Stimulated activated naive CD8-positive, alpha-beta T cell treated with anti-CD3 and anti-CD28 coated beads, Interleukin-15, Interleukin-2, amounts not matched to agents 100 U/mL and 50 U/mL, for 24 hours (primary cell): Measurements from ENCODE around the gene CA12.

Experiments used
- ATAC-seq: fragments of 150-1000 bp; cut with Tn5 transposase; one replicate; pipeline ENCODE4 v1.10.0; 2021
- DNase-seq: peaks from one replicate; pipeline ENCODE4 v3.0.0; 2021

The CA12 gene

DNA sequence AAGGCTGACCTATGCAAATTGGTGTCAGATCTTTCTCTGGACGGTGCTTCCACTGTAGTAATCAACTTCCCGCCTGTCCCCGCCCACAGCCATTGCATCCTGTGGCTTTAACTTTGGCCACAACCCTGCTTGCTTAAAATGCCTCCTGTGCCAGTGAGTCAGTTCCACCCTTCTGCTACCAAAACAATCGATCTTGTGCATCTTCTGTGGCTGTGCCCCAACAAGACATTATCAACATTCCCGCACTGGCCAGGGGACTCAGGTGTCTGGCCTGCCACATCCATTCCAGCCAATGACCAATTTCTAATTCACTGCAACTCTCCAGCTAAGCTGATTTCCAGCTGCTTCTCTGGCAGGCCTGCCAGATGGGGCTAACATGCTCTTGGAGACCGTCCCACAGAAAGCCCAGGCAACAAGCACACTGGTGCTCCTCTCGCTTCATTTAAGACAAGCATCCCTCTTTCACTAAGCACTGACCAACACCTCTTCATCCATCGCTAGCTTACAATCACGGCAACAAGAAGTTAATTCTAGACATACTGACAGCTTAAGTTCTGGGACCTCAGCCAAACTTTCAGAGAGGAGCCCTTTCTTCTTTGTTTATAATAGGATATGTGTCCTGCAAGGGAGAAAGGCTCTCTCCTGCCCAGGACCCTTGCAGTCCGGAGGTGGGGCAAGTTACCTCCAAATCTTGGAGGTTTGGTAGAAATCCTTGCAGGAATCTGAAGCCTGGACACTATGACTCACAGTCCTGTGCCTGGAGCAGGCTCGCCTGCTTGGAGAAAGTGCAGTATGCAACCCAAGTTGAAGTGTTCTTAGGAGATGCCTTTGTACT, 6.7 kb downstream of the CA12 start:
- ATAC-seq, result peak; percentile 54
- peak; percentile 55 for DNase-seq

DNA sequence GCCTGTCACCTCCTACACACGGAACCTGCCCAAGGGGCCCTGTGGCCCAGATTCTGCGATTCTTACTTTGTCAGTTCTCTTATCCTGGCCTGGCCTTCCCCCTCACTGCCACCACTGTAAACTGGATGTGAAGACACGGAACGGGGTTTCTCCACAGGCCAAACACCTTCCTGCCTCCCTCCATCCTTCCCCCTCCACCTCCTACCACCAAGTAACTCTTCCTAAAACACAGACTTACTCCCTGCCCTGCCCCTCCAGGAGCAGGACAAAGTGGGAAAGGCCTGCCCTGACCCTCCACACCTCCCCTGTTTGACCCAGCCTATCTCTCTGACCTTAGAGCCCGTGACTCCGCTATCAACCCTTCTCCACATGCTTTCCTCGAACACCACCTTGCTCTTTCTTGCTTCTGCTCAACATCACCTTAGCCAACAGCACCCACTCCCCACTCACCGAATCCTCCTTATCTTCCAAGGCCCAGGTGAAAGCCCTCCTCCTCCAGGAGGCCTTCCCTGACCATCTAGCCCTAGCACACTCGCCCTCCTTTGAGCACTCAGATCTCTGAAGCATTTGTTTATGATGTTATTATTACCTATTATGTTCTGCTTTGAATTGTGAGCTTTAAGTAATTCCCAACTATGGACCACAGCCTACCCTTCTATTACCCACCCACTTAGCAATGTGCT, 7.6 kb downstream of the CA12 start:
- DNase-seq, result no peak
- no peak for ATAC-seq

DNA sequence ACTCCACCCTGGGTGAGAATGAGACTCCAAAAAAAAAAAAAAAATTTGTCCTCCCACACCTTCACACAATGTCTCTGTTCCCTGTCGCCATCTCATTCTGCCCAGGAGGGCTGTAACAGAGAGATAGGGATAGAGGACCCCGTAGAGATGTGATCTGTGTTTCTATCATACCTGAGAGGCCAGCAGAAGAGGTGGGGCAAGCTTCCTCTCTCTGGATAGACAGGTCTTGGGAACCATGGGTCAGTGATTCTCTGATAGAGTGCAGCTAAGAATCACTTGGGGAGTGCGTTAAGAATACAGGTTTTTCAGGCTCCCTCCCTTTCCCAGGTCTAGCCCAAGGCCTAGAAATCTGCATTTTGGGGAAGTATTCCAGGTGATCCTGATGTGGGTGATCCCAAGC, 8.3 kb downstream of the CA12 start:
- ATAC-seq, result no peak

GRCh38 chr15:63372753-63373152, 8.9 kb downstream of the CA12 start:
- ATAC-seq, result no peak
- DNase-seq, result no peak

More for the DNA sequence above, 8.3 kb downstream of the CA12 start:
- no peak for DNase-seq

DNA sequence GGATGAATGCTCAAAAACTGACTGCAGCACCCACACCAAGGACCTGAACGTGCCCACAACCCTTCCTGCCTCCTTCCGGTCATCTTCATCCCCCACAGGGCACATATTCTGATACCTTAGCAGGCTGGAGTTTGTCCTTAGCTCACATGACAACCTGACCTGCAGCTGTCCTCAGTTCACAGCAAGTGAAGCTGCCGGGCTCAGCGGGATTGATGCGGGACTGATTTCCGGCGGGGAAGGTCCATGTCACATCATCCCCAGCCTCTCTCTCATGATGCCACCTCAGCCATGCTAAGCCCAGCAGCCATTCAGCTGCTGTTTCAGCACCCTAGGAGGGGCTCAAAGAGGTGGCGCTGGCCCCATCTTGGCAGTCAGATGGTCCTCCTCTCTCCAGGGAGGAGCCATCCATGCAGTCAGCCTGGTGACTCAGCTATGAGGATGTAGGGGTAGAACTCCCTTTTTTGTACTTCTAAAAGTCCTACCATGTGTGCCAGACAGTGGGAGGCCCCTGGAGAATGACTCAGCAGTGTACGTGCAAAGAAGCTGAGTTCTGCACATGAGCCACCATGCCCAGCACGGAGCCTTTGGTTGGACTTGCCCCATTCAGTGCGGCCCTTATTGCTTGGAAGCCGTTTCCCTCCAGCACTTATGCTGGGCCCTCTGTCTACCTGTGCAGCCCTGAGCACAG, 9.5 kb downstream of the CA12 start:
- peak; percentile 62 for ATAC-seq
- DNase-seq, result peak; percentile 34

- DNase-seq (no peak), ATAC-seq (no peak)
Measured at GRCh38 chr15:63371297-63371918, 10.2 kb downstream of the CA12 start.

DNA sequence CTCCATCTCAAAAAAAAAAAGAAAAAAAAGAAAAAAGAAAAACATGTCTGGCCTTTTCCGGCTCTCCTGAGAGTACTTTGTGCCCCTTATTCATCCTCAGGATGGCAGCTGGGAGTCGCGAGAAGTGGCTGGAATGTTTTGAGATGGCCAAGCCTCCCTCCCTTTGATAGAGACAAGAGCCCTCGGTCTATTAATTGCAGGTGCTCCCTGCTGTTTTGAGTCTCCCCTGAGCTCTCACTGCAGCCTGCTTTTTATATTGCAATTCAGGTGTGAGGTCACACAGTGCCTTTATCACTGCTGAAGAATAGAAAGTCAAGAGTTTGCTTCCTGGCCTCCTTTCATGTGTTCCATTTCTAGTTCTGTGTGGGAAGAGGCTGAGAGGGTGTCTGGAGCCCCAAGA, 10.9 kb downstream of the CA12 start:
- DNase-seq (no peak), ATAC-seq (no peak)

DNA sequence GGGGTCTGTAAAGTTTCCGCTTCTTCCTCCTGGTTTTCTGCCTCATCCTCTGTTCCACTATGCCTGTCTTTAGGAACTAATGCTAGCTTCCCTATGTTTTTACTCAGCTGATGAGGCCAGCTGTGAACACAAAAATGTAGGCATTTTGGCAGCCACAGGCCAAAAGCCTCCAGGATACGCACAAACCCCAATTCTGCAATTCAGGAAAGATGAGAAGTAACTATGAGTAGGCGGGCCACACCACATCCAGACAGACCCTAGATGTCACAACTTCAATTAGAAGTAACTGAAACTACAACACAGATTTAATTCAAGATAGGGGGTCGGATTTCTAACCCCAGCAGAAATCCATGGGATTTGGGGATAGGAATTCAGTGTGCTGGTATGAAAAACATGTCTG, 11.9 kb downstream of the CA12 start:
- ATAC-seq, result no peak
- no peak for DNase-seq

DNA sequence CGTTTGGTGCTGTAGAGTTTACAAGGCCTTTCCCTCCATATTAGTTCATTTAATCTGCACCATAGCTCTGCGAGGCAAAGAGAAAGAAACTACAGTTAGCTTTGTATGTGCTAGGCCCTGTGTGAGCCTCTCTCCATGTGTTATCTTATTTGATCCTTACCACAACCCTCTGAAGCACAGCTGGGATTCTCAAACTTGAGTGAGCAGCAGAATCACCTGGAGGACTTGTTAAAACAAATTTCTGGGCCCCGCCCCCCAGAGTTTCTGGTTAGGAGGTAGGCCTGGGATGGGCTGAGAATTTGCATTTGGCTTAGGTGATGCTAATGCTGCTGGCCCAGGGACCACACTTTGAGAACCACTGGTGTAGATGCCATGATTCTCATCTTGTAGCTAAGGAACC, 12.3 kb downstream of the CA12 start:
- ATAC-seq, result no peak
- no peak for DNase-seq

DNA sequence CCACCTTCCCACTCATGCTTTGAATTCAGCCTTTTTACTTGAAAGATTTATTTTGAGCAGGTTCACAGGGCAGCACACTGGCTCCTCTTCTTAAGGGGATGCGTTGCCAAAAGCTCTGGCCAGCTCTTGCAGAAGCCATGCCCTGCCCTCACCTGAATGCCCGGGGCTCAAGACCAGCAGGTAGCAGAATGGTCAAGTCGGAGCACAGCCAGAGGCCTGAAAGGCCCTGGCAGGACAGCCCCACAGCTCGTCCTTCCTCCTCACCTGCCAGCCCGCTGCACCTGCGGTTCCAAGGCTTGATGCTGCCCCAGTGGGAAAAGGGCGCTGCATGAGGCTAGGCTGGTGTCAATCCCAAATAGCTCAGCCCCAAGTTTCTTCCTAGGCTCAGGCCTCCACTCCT, 13.1 kb downstream of the CA12 start:
- ATAC-seq, result no peak
- no peak for DNase-seq

GRCh38 chr15:63367900-63368299, 13.7 kb downstream of the CA12 start:
- DNase-seq, result no peak
- no peak for ATAC-seq

DNA sequence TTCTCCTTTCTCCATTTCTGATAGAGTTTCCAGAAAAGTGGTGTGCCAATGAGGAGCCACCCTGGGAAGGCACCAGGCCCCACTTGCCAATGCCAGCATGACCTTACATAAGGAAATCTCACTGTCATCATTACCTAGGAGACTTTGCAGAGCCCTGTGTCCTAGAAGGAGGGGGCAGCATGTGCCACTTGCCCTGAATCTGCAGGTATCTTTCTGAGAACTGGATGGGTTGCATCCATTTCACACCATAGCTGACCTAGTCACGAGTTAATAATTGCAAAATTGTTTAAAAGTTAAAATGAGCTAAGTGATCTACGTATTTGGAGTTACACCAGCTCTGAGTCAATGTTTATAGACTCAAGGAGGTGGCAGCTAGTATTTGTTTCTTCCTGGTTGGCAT, 14.3 kb downstream of the CA12 start:
- ATAC-seq, result no peak
- no peak for DNase-seq

GRCh38 chr15:63366451-63366850, 15.2 kb downstream of the CA12 start:
- no peak for DNase-seq

DNA sequence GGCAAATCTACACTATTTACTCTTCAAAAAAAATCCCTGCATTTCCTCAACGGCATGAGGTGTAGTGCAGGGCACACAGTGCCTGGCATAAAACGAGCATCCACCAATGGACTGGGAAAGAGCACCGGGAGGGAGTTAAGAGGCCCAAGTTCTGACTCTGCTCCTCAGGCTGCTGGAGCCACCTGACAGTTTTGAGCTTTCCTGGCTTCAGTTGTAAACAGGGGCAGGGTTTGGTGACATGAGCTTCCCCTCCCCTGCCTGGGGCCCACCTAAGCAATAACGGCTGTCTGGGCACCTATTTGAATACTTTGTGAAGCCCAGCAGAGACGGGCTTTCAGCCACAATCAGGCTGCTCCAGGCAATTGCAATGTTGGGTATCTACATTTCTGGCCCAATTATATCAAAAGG, 16.4 kb downstream of the CA12 start:
- DNase-seq (no peak), ATAC-seq (no peak)

More at GRCh38 chr15:63366451-63366850, 15.2 kb downstream of the CA12 start:
- no peak for ATAC-seq

GRCh38 chr15:63364399-63365272, 17.0 kb downstream of the CA12 start:
- DNase-seq, result no peak
- no peak for ATAC-seq

GRCh38 chr15:63363292-63363691, 18.4 kb downstream of the CA12 start:
- ATAC-seq (no peak), DNase-seq (no peak)

- DNase-seq, result no peak
- ATAC-seq, result no peak
Measured at GRCh38 chr15:63362885-63363284, 18.8 kb downstream of the CA12 start.

GRCh38 chr15:63362196-63362595, 19.4 kb downstream of the CA12 start:
- DNase-seq (no peak), ATAC-seq (no peak)

DNA sequence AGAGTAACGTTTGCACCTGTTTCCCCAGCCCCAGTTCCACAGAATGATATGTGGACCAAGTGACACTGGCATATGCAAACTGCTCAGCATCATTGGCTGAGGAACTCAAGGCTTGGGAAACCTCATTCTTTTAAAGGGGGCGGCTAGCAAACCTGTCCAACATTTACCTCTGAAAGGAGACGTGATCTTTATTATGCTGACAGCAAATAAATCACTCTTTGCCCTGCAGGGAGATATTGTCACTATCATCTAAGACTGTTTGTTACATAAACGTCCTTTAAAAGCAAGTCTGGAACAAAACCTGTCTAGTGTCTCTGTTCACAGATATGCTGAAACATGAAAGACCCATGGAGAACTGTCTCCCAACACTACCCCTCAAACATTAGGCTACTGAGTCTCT, 21.5 kb downstream of the CA12 start:
- ATAC-seq, result no peak
- no peak for DNase-seq

- ATAC-seq, result no peak
- no peak for DNase-seq
Measured at GRCh38 chr15:63358241-63359029, 23.2 kb downstream of the CA12 start.

- ATAC-seq, result no peak
- no peak for DNase-seq
Measured at GRCh38 chr15:63357731-63358130, 23.9 kb downstream of the CA12 start.
